Thymus (tissue), 11 donors: Measurements from ENCODE around the gene MCOLN3. TPM values are rescaled to one million over a fixed set of nuclear protein-coding genes. Genes with fewer than 3 reads are reported as not detected.
A peak's percentile ranks its signal among the peaks of the same experiment; 100 is the strongest.
"Not testable (repeated sequence)": the region's sequence is repeated elsewhere in the genome, so short reads cannot be mapped to it uniquely, and the experiment has no call there.

Experiments used
- DNase-seq, 9 donors: peaks; one replicate each; pipeline ENCODE4 v3.0.0-alpha.2; 2013; ENCODE audit warnings: low spot score in 9 of 9, low read depth in 6 of 9, missing footprints in 1 of 9
- H3K27ac ChIP-seq, 2 donors: one replicate each; pipeline ENCODE4 v1.5.1; 2013; ENCODE audit warnings: control low read depth in 1 of 2, low read depth in 1 of 2, low read length in 1 of 2, mild to moderate bottlenecking in 1 of 2, moderate library complexity in 1 of 2
- H3K27me3 ChIP-seq, 2 donors: one replicate each; pipeline ENCODE4 v1.5.1; 2013; ENCODE audit warnings: low read length in 1 of 2; ENCODE audit not compliant: control insufficient read depth in 2 of 2, insufficient read depth in 1 of 2
- H3K36me3 ChIP-seq, 2 donors: one replicate each; pipeline ENCODE4 v1.5.1; 2013; ENCODE audit warnings: low read length in 1 of 2, mild to moderate bottlenecking in 1 of 2, moderate library complexity in 1 of 2; ENCODE audit not compliant: control insufficient read depth in 2 of 2, insufficient read depth in 2 of 2
- H3K4me1 ChIP-seq, 2 donors: one replicate each; pipeline ENCODE4 v1.5.1; 2013; ENCODE audit warnings: low read length in 2 of 2; ENCODE audit not compliant: control insufficient read depth in 2 of 2, insufficient read depth in 2 of 2
- H3K4me3 ChIP-seq, 2 donors: one replicate each; pipeline ENCODE4 v1.5.1; 2013; ENCODE audit warnings: low read length in 2 of 2, control low read depth in 1 of 2, mild to moderate bottlenecking in 1 of 2
- H3K9me3 ChIP-seq, 2 donors: one replicate each; pipeline ENCODE4 v1.5.1; 2013; ENCODE audit warnings: low read length in 1 of 2, mild to moderate bottlenecking in 1 of 2; ENCODE audit not compliant: control insufficient read depth in 2 of 2, insufficient read depth in 1 of 2
- WGBS: extraction: QIAGEN DNeasy Blood & Tissue Kit; methylation state at CpG from one replicate; pipeline ENCODE4 v1.1.7; 2013; 5-methylcytosine and 5-hydroxymethylcytosine counted together
- polyA plus RNA-seq: library from polyadenylated mRNA; stranded (reverse); fragments of 200-250 nt; gene quantifications from one replicate; pipeline ENCODE4 v1.2.3, GENCODE V29; 2013
- total RNA-seq: library from RNA; stranded (reverse); fragments of 120-200 nt; gene quantifications from one replicate; pipeline ENCODE4 v1.2.4, GENCODE V29; 2013
- donor health status: healthy.

MCOLN3 gene
- total and polyA plus RNA-seq, 2 donors, result 5.6 to 13.4 TPM

GRCh38 chr1:84986561-84986960 is 61.7 kb downstream of the MCOLN3 start:
- H3K27ac ChIP-seq, H3K27me3 ChIP-seq, H3K36me3 ChIP-seq, H3K9me3 ChIP-seq, DNase-seq, H3K4me3 ChIP-seq, H3K4me1 ChIP-seq: not testable (repeated sequence)
- 94% methylated on average over 3 of the region's 3 CpGs for WGBS

GRCh38 chr1:84985365-84985764 is 62.9 kb downstream of the MCOLN3 start:
- H3K27ac ChIP-seq, result no peak overlapping the region
- H3K36me3 ChIP-seq, result no peaks in the 10 kb centered on the region
- H3K27me3 ChIP-seq, result no peaks in the 10 kb centered on the region
- no peaks in the 10 kb centered on the region for H3K9me3 ChIP-seq
- no peak overlapping the region for H3K4me3 ChIP-seq
- DNase-seq, result no peak
- no peaks in the 10 kb centered on the region for H3K4me1 ChIP-seq

GRCh38 chr1:84982395-84982794 is 65.9 kb downstream of the MCOLN3 start:
- Histone ChIP-seq H3K4me1 (no peaks in the 10 kb centered on the region), H3K9me3 (no peaks in the 10 kb centered on the region), H3K36me3 (no peaks in the 10 kb centered on the region), H3K27me3 (no peaks in the 10 kb centered on the region), H3K27ac (no peak overlapping the region), H3K4me3 (no peak overlapping the region)
- DNase-seq, result no peak
- WGBS, result 97% methylated on average over 2 of the region's 2 CpGs

- DNase-seq, result no peak
- Histone ChIP-seq H3K9me3 (no peaks in the 10 kb centered on the region), H3K4me3 (no peak overlapping the region), H3K27me3 (no peaks in the 10 kb centered on the region), H3K4me1 (no peaks in the 10 kb centered on the region), H3K27ac (no peak overlapping the region), H3K36me3 (no peaks in the 10 kb centered on the region)
- WGBS, result 64% methylated on average over 2 of the region's 2 CpGs
Observed at GRCh38 chr1:84975035-84975434, 73.3 kb downstream of the MCOLN3 start.

- WGBS, result 91% methylated on average over 7 of the region's 7 CpGs
- Histone ChIP-seq H3K36me3 (no peaks in the 10 kb centered on the region), H3K27ac (no peak overlapping the region)
Observed at GRCh38 chr1:84973498-84974334, 74.6 kb downstream of the MCOLN3 start.

GRCh38 chr1:84972377-84972987 is 75.8 kb downstream of the MCOLN3 start:
- Histone ChIP-seq H3K27me3 (no peaks in the 10 kb centered on the region), H3K4me3 (no peak overlapping the region), H3K27ac (peak overlapping the region in 1 of 2 donors; percentile 39), H3K9me3 (no peaks in the 10 kb centered on the region), H3K4me1 (no peaks in the 10 kb centered on the region), H3K36me3 (no peaks in the 10 kb centered on the region)
- no peak for DNase-seq
- 95% methylated on average over 1 of the region's 1 CpG for WGBS

More at GRCh38 chr1:84973498-84974334, 74.6 kb downstream of the MCOLN3 start:
- no peaks in the 10 kb centered on the region for H3K9me3 ChIP-seq
- no peaks in the 10 kb centered on the region for H3K4me1 ChIP-seq
- DNase-seq, result no peak
- no peaks in the 10 kb centered on the region for H3K27me3 ChIP-seq
- no peak overlapping the region for H3K4me3 ChIP-seq

GRCh38 chr1:84971957-84972356 is 76.3 kb downstream of the MCOLN3 start:
- Histone ChIP-seq H3K4me1 (no peaks in the 10 kb centered on the region), H3K4me3 (no peak overlapping the region), H3K27ac (no peak overlapping the region), H3K9me3 (no peaks in the 10 kb centered on the region), H3K36me3 (no peaks in the 10 kb centered on the region), H3K27me3 (no peaks in the 10 kb centered on the region)
- no peak for DNase-seq
- 92% methylated on average over 2 of the region's 2 CpGs for WGBS

- H3K4me1 ChIP-seq, result no peaks in the 10 kb centered on the region
- no peak overlapping the region for H3K4me3 ChIP-seq
- WGBS, result 98% methylated on average over 7 of the region's 7 CpGs
- no peaks in the 10 kb centered on the region for H3K9me3 ChIP-seq
- no peaks in the 10 kb centered on the region for H3K27me3 ChIP-seq
- H3K27ac ChIP-seq, result no peak overlapping the region
- H3K36me3 ChIP-seq, result no peaks in the 10 kb centered on the region
- DNase-seq, result no peak
Observed at GRCh38 chr1:84969489-84970250, 78.6 kb downstream of the MCOLN3 start.

GRCh38 chr1:84968865-84969264 is 79.4 kb downstream of the MCOLN3 start:
- Histone ChIP-seq H3K9me3 (no peaks in the 10 kb centered on the region), H3K27ac (no peak overlapping the region), H3K27me3 (no peaks in the 10 kb centered on the region), H3K4me1 (no peaks in the 10 kb centered on the region), H3K4me3 (no peak overlapping the region), H3K36me3 (no peaks in the 10 kb centered on the region)
- 98% methylated on average over 3 of the region's 3 CpGs for WGBS
- DNase-seq, result no peak
